SK-N-MC (cell line): Measurements from ENCODE around the gene HECTD4.

Experiments
- EZH2 ChIP-seq: fragments of 200-600 bp; sonication (generic); IDR thresholded peaks from one replicate; pipeline ENCODE4 v1.6.1; 2017; ENCODE audit warnings: antibody characterized with exemption
- POLR2AphosphoS5 ChIP-seq: IDR thresholded peaks from 2 replicates; pipeline ENCODE4 v1.6.1; 2012; ENCODE audit warnings: mild to moderate bottlenecking, low read depth, low read length, borderline replicate concordance

GRCh38 chr12:112111931-112112330 is 270.3 kb downstream of the HECTD4 start:
- TF ChIP-seq EZH2 = no peak
- TF ChIP-seq POLR2AphosphoS5 = no peak
